GM19023 (cell line): Measurements from ENCODE around the gene FXYD5.
"Not testable (repeated sequence)": the region's sequence is repeated elsewhere in the genome, so short reads cannot be mapped to it uniquely, and the experiment has no call there.

Experiments
- ATAC-seq: cut with Tn5 transposase; IDR thresholded peaks from one replicate; pipeline ENCODE4 v1.9.1; 2021; ENCODE audit warnings: mild to moderate bottlenecking, moderate library complexity; ENCODE audit not compliant: unreplicated experiment

The FXYD5 gene

GRCh38 chr19:35177377-35178274 is 23.1 kb downstream of the FXYD5 start:
- ATAC-seq: no peak

DNA sequence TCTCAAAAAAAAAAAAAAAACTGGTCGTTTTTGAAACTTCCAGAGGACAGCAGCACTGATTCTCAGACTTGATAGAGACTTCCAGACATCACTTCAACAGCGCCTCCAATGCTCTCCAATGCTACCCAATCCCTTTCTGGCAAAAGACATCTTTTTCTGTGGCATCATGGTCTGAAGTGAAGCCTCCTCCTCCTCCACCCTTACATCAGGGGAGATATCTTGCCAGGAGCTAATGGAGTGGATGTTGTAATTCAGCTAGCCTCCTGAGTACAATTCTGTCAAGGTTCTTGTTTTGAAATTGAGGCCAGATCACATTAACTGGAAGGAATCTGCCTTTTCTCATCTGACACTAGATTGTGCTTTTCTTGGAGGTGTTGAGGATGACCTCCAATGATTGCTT is 24.2 kb downstream of the FXYD5 start:
- no peak for ATAC-seq

DNA sequence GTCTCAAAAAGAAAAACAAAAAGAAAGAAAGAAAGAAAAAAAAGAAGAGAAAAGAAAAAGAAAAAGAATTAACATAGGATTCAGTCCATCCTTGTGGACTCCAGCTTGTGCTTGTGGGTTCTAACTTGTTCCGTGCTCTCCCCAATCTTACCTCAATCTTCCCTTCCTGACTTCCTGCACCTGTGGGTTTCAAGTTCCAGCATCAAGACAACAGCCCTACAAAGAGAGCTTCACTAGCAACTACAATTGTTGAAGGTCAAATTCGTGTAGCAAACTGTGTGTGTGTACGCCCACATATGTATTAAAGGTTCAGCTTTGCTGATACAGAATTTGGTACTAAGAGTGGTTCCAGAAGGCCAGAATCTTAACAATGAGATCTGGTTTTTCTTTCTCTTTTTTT is 25.3 kb downstream of the FXYD5 start:
- ATAC-seq: no peak

- no peak for ATAC-seq
These were observed 26.9 kb downstream of the FXYD5 start for GRCh38 chr19:35181387-35181786.

- no peak for ATAC-seq
These were observed 29.7 kb downstream of the FXYD5 start for GRCh38 chr19:35184267-35184666.

- ATAC-seq: no peak
These were observed 30.3 kb downstream of the FXYD5 start for GRCh38 chr19:35184884-35185283.

DNA sequence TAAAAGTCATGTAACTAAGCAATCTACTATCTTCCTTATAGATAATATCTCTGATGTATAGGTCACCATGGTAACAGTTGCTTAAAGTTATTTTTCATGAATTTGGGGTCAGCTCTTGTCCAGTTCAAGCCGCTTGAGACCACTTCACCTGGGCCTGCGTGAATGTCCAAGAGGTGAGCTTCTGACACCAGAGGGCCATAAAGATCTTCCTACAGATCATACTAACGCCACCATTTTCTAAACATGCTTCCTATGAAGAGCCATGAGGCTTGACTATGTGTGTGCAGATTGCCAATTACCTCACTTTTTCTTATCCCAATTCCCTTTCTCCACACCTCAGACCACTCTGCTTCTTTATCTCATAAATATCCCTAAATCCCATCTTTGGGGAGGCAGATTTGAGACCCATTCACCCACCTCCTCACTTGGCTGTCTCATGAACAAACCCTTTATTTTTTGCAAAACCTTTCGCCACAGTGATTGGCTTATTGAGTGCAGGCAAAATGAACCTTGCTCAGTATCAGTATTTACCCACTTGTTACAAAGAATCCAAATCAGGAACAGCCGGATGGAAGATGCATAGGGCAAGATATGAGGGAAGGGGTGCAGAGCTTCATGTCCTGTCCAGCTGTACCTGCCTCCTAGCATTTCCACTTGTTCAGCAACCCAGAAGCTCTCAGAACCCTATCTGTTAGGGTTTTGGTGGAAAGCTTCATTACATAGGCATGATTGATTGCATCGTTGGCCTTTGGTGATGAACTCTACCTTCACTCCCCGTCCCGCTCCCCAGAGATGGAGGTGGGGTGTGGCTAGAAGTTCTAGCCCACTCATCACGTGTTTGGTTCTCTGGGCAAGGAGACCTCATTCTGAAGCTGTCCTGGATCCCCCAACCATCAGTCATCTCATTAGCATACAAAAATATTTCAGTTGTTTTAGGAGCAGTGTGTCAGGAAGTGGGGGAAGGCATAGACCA is 39.8 kb downstream of the FXYD5 start:
- no peak for ATAC-seq

DNA sequence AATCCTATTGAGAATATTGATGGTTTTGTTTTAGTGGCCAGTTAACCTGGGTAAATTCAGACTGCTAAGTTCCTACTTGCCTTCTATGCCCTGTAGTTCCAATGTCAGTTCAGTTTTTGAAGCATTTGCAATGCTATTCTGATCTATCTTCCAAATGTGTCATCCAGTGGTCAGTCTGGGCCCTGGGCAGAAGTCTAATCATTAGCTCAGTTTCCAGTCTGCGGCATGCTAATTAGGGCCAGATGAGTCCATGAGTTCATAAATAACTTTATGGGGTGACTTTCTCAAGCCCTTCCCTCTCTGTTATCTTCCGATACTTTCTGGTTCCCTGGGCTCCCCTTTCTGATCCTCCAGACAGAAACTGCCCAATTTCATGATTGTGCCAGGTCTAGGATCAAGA is 41.3 kb downstream of the FXYD5 start:
- no peak for ATAC-seq

- ATAC-seq: not testable (repeated sequence)
These were observed 42.3 kb downstream of the FXYD5 start for GRCh38 chr19:35196861-35197260.

DNA sequence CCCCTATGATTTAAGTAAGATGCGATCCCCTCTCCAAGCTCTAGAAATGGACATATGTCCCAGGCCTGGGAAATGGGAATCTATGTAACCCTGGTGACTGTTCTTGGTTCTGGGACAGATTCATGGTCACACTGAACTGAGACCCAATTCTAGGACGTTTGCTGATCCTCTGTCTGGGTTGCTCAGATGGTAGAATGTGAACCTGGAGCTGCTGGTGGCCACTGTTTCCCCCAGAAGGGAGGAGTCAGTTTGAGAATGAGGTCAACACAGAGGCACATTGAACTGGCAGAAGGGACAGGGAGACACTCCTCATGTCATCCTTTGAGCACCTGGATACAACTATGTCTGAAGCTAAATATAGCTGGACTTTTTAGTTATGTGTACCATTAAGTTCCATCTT is 44.9 kb downstream of the FXYD5 start:
- ATAC-seq: no peak

- no peak for ATAC-seq
These were observed 48.5 kb downstream of the FXYD5 start for GRCh38 chr19:35202722-35203688.

GRCh38 chr19:35204799-35205732 is 50.5 kb downstream of the FXYD5 start:
- ATAC-seq: peak; percentile 74

DNA sequence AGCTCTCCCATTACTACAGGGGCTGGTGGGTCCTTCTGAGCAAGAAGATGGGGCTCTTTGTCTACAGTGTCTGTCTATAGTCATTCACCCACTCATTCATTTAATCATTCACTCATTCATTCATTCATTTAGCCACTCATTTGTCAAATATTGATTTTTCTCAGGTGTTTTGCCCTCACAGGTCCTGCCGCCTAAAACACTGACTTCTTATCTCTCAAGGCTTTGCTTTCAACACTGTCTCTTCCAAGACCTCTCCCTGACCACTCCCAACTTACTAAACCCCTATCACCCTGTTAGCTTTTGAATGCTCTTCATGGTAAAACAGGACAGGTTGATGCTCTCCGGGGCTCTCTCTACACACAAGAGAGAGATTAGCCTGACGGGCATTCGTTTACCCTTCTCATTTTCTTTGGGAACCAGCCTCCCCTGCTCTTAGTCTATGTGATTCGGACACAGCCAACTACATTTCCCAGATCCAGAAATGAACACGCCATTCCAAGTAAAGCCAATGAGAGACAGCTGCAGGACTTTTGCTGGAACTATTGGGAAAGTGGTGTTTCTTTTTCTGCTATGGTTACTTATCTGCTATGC is 51.3 kb downstream of the FXYD5 start:
- no peak for ATAC-seq

DNA sequence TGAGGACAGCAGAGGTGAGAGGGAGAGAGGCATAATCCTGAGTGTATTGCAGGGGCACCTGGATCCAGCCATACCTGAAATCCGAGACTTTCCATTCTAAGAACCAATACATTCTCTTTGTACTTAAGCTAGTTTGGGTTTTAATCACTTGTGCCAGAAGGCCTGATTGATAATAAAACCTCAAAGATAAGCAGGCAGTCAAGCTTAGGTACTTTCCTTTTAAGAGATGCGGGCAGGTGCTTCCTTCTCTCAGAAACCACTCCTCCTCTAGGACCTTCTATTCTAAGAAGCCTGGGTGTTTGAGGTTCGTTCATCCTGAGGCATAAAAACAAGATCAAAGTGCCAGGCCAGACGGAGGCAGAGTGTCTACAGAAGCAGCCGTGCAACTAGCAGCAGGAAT is 51.8 kb downstream of the FXYD5 start:
- ATAC-seq: no peak

DNA sequence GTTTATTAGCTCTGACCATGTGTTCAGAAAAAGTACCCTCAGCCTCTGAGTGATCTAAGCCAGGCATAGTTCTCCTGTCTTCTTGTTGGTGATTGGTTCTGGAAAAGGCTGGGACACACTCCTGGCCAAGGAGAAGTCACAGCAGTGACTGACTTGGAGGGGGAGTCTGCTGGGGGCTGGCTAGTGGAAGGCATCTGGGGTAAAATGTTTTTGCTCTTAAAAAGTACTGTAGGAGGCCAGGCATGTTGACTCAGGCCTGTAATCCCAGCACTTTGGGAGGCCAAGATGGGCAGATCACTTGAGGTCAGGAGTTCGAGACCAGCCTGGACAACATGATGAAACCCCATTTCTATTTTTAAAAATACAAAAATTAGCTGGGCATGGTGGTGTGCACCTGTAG is 52.3 kb downstream of the FXYD5 start:
- no peak for ATAC-seq

DNA sequence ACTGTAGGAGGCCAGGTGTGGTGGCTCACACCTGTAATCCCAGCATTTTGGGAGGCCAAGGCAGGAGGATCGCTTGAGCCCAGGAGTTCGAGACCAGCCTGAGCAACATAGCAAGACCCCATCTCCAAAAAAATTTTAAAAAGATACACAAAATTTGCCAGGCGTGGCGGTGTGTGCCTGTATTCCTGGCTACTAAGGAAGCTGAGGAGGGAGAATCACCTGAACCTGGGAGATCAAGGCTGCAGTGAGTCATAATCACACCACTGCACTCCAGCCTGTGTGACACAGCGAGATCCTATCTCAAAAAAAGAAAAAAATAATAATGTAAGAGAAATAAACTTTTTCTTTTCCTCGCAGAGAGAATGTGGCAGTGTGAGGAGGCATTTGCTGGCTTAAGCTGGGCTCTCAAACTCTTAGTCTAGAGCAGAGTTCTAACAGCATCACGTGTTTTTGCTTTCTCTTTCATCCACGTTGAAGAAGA is 52.9 kb downstream of the FXYD5 start:
- no peak for ATAC-seq

- no peak for ATAC-seq
These were observed 53.6 kb downstream of the FXYD5 start for GRCh38 chr19:35208121-35208520.

- ATAC-seq: no peak
These were observed 55.1 kb downstream of the FXYD5 start for GRCh38 chr19:35209646-35210045.
